Nephron (organoid): Measurements from ENCODE around the gene ANAPC2.

Source experiments
- H3K27ac Mint-ChIP-seq, 3 experiments: 2 replicates each; pipeline ENCODE4 v1.8.0; 2020; ENCODE audit warnings: mixed read lengths in 3 of 3, mild to moderate bottlenecking in 2 of 3, moderate library complexity in 1 of 3
- H3K27me3 Mint-ChIP-seq: 2 replicates; pipeline ENCODE4 v1.8.0; 2021; ENCODE audit warnings: low read depth, mild to moderate bottlenecking, moderate library complexity, mixed read lengths
- H3K36me3 Mint-ChIP-seq: 2 replicates; pipeline ENCODE4 v1.8.0; 2020; ENCODE audit warnings: low read depth, mixed read lengths
- H3K4me1 Mint-ChIP-seq: 2 replicates; pipeline ENCODE4 v1.8.0; 2020; ENCODE audit warnings: mixed read lengths
- H3K4me3 Mint-ChIP-seq, 3 experiments: 2 replicates each; pipeline ENCODE4 v1.8.0; 2020; ENCODE audit warnings: mild to moderate bottlenecking in 3 of 3, mixed read lengths in 3 of 3, moderate library complexity in 2 of 3
- H3K9me3 Mint-ChIP-seq: 2 replicates; pipeline ENCODE4 v1.8.0; 2020; ENCODE audit warnings: mixed read lengths
- CTCF ChIP-seq, 3 experiments: fragments of 200-600 bp; sonication (generic); IDR thresholded peaks; one replicate each; pipeline ENCODE4 v1.5.0; 2021; ENCODE audit warnings: antibody characterized with exemption in 3 of 3; ENCODE audit not compliant: unreplicated experiment in 3 of 3

Gene ANAPC2

GRCh38 chr9:137219757-137220316 is 31.5 kb upstream of the ANAPC2 start:
- TF ChIP-seq CTCF (IDR thresholded peaks at IDR 0.05; ENCODE audit: unreplicated experiment in 3 of 3): no peak
- H3K36me3 Mint-ChIP-seq: no peaks in the 10 kb centered on the region
- H3K4me3 Mint-ChIP-seq: peak overlapping the region; percentile 51 to 66 (median 56)
- peaks cover 5% of the 10 kb centered on the region for H3K4me1 Mint-ChIP-seq
- H3K27ac Mint-ChIP-seq: peak overlapping the region in 1 of 3 experiments; percentile 15
- H3K27me3 Mint-ChIP-seq: no peaks in the 10 kb centered on the region
- H3K9me3 Mint-ChIP-seq: no peaks in the 10 kb centered on the region

- no peaks in the 10 kb centered on the region for H3K9me3 Mint-ChIP-seq
- no peaks in the 10 kb centered on the region for H3K27me3 Mint-ChIP-seq
- H3K4me1 Mint-ChIP-seq: peaks cover 5% of the 10 kb centered on the region
- H3K36me3 Mint-ChIP-seq: no peaks in the 10 kb centered on the region
- H3K27ac Mint-ChIP-seq: no peak overlapping the region
- TF ChIP-seq CTCF (IDR thresholded peaks at IDR 0.05; ENCODE audit: unreplicated experiment in 3 of 3): no peak
- peak overlapping the region in 2 of 3 experiments; percentile 12 to 42 for H3K4me3 Mint-ChIP-seq
Measured at GRCh38 chr9:137218754-137219271, 30.5 kb upstream of the ANAPC2 start.

- Mint-ChIP-seq H3K27me3 (no peaks in the 10 kb centered on the region), H3K27ac (no peak overlapping the region), H3K9me3 (no peaks in the 10 kb centered on the region), H3K4me1 (peaks cover 5% of the 10 kb centered on the region), H3K36me3 (no peaks in the 10 kb centered on the region), H3K4me3 (peak overlapping the region in 1 of 3 experiments; percentile 42)
- TF ChIP-seq CTCF (IDR thresholded peaks at IDR 0.05; ENCODE audit: unreplicated experiment in 3 of 3): no peak
Measured at GRCh38 chr9:137218212-137218753, 29.9 kb upstream of the ANAPC2 start.

- Mint-ChIP-seq H3K9me3 (no peaks in the 10 kb centered on the region), H3K27me3 (no peaks in the 10 kb centered on the region), H3K4me3 (peak overlapping the region; percentile 70 to 78 (median 76)), H3K4me1 (peaks cover 5% of the 10 kb centered on the region), H3K36me3 (peaks cover 4% of the 10 kb centered on the region), H3K27ac (peak overlapping the region in 2 of 3 experiments; percentile 88 to 93)
- no peak for TF ChIP-seq CTCF (IDR thresholded peaks at IDR 0.05; ENCODE audit: unreplicated experiment in 3 of 3)
Measured at GRCh38 chr9:137217276-137218211, 29.2 kb upstream of the ANAPC2 start.

- no peaks in the 10 kb centered on the region for H3K27me3 Mint-ChIP-seq
- peak overlapping the region in 1 of 3 experiments; percentile 93 for H3K27ac Mint-ChIP-seq
- H3K36me3 Mint-ChIP-seq: peaks cover 4% of the 10 kb centered on the region
- H3K9me3 Mint-ChIP-seq: no peaks in the 10 kb centered on the region
- no peak for TF ChIP-seq CTCF (IDR thresholded peaks at IDR 0.05; ENCODE audit: unreplicated experiment in 3 of 3)
- H3K4me1 Mint-ChIP-seq: peaks cover 5% of the 10 kb centered on the region
- no peak overlapping the region for H3K4me3 Mint-ChIP-seq
Measured at GRCh38 chr9:137216188-137216965, 28.0 kb upstream of the ANAPC2 start.
